Measurements from ENCODE around the gene SAMM50. TPM values are rescaled to one million over a fixed set of nuclear protein-coding genes. Genes with fewer than 3 reads are reported as not detected.

SAMM50 gene
- 51.8 and 61.7 TPM in 2 replicates for polyA plus RNA-seq (2011; rRNA removed)
- 31.9 and 34.8 TPM in 2 replicates for polyA minus RNA-seq (2011; rRNA and poly(A)+ RNA removed)

- Histone ChIP-seq H3K27me3 (ENCODE audit: control insufficient read depth, insufficient read depth, low read length) (no peaks in the 10 kb centered on the region), H3K9me3 (ENCODE audit: control insufficient read depth, insufficient read depth, low read length) (no peaks in the 10 kb centered on the region; the same call in 1 of the 2 replicates), H3K4me3 (ENCODE audit: low read depth, low read length) (peak within 1 kb of the TSS; percentile 96), H3K27ac (ENCODE audit: low read depth, low read length) (peak within 1 kb of the TSS; percentile 70)
- DNase-seq (ENCODE audit: low read depth, low spot score) = peak; percentile 82
- TF ChIP-seq CTCF (IDR thresholded peaks at IDR 0.05; ENCODE audit: low read depth, low read length) = 0 out of 2 replicates have a peak, but pooled peaks have one; percentile 9
- POLR2A ChIA-PET = interaction anchor here (0.7 to 1.2 kb wide), 4 partner anchors 27 to 1112 kb away, joined by 3 to 7 read pairs (median 3); partner anchors contain the start of gene PNPLA3
- CTCF ChIA-PET = interaction anchor here (1.8 kb wide), 1 partner anchor 9 kb away, joined by 14 read pairs; no protein-coding TSS in a partner anchor
Measured at GRCh38 chr22:43955040-43955882, at the start of gene SAMM50. SAMM50 (plus strand) TSS chr22:43955442; CDS start chr22:43955578, 136 bp downstream.

- peaks cover 11% of the 10 kb centered on the region for H3K27me3 ChIP-seq (ENCODE audit: control insufficient read depth, insufficient read depth, low read length)
- ChIA-PET CTCF (interaction anchor here (0.6 to 1.4 kb wide), 2 partner anchors 41 to 157 kb away, joined by 4 to 5 read pairs; no protein-coding TSS in a partner anchor), POLR2A (interaction anchor here (0.6 kb wide), 1 partner anchor 47 kb away, joined by 3 read pairs; no protein-coding TSS in a partner anchor)
- TF ChIP-seq CTCF (IDR thresholded peaks at IDR 0.05; ENCODE audit: low read depth, low read length) = no peak
- DNase-seq (ENCODE audit: low read depth, low spot score) = no peak
- H3K27ac ChIP-seq (ENCODE audit: low read depth, low read length) = no peak overlapping the region
- no peaks in the 10 kb centered on the region; the same call in 1 of the 2 replicates for H3K9me3 ChIP-seq (ENCODE audit: control insufficient read depth, insufficient read depth, low read length)
- no peak overlapping the region for H3K4me3 ChIP-seq (ENCODE audit: low read depth, low read length)
Measured at GRCh38 chr22:43905681-43906080, 49.6 kb upstream of the SAMM50 start.

- ChIA-PET POLR2A (no interaction called here), CTCF (no interaction called here)
- no peak for DNase-seq (ENCODE audit: low read depth, low spot score)
Measured at GRCh38 chr22:43909708-43910107, 45.5 kb upstream of the SAMM50 start.

GRCh38 chr22:43910178-43910695 lies 45.0 kb upstream of the SAMM50 start:
- H3K4me3 ChIP-seq (ENCODE audit: low read depth, low read length) = no peak overlapping the region
- CTCF ChIA-PET = interaction anchor here (0.6 kb wide), 1 partner anchor 20 kb away, joined by 5 read pairs; no protein-coding TSS in a partner anchor
- POLR2A ChIA-PET = no interaction called here
- no peak overlapping the region for H3K27ac ChIP-seq (ENCODE audit: low read depth, low read length)
- H3K27me3 ChIP-seq (ENCODE audit: control insufficient read depth, insufficient read depth, low read length) = peaks cover 17% of the 10 kb centered on the region
- no peak for TF ChIP-seq CTCF (IDR thresholded peaks at IDR 0.05; ENCODE audit: low read depth, low read length)
- no peak for DNase-seq (ENCODE audit: low read depth, low spot score)
- H3K9me3 ChIP-seq (ENCODE audit: control insufficient read depth, insufficient read depth, low read length) = no peaks in the 10 kb centered on the region; the same call in 1 of the 2 replicates

More at GRCh38 chr22:43909708-43910107, 45.5 kb upstream of the SAMM50 start:
- no peak overlapping the region for H3K4me3 ChIP-seq (ENCODE audit: low read depth, low read length)
- H3K27ac ChIP-seq (ENCODE audit: low read depth, low read length) = no peak overlapping the region
- H3K9me3 ChIP-seq (ENCODE audit: control insufficient read depth, insufficient read depth, low read length) = no peaks in the 10 kb centered on the region; the same call in 1 of the 2 replicates
- peaks cover 17% of the 10 kb centered on the region for H3K27me3 ChIP-seq (ENCODE audit: control insufficient read depth, insufficient read depth, low read length)
- TF ChIP-seq CTCF (IDR thresholded peaks at IDR 0.05; ENCODE audit: low read depth, low read length) = no peak

Data from AG04450 (cell line).